Measurements from ENCODE around the gene MVD.

- TF ChIP-seq POLR2A (IDR thresholded peaks at IDR 0.05) (no peak), POLR2AphosphoS5 (IDR thresholded peaks at IDR 0.05) (no peak)
- TF ChIP-seq, protein P1, sequence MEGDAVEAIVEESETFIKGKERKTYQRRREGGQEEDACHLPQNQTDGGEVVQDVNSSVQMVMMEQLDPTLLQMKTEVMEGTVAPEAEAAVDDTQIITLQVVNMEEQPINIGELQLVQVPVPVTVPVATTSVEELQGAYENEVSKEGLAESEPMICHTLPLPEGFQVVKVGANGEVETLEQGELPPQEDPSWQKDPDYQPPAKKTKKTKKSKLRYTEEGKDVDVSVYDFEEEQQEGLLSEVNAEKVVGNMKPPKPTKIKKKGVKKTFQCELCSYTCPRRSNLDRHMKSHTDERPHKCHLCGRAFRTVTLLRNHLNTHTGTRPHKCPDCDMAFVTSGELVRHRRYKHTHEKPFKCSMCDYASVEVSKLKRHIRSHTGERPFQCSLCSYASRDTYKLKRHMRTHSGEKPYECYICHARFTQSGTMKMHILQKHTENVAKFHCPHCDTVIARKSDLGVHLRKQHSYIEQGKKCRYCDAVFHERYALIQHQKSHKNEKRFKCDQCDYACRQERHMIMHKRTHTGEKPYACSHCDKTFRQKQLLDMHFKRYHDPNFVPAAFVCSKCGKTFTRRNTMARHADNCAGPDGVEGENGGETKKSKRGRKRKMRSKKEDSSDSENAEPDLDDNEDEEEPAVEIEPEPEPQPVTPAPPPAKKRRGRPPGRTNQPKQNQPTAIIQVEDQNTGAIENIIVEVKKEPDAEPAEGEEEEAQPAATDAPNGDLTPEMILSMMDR (IDR thresholded peaks at IDR 0.05 in 8 of 11, conservative IDR thresholded peaks at IDR 0.05 in 3 of 11), result no peak
Observed at GRCh38 chr16:88608076-88608475, 54.8 kb downstream of the MVD start.

All from spleen (tissue), 7 donors.